GM13976 (cell line): Measurements from ENCODE around the gene ARPC4.

Source experiments
- DNase-seq: peaks from one replicate; pipeline ENCODE4 v3.0.0; 2012; ENCODE audit warnings: low spot score
- in situ Hi-C: fragments of 300-500 bp; cut with MboI; formaldehyde crosslinking; loops from one replicate; pipeline ENCODE4 v1.12.0; 2022; ENCODE audit warnings: low sequenced_read_pairs, mixed read lengths, inconsistent platforms; ENCODE audit not compliant: unreplicated experiment
- TF ChIP-seq, protein P1 (sequence below): IDR thresholded peaks from 2 replicates; pipeline ENCODE4 v1.5.1; 2012; ENCODE audit warnings: borderline replicate concordance, mild to moderate bottlenecking; ENCODE audit not compliant: insufficient read depth; ENCODE audit errors: extremely low read depth, missing control alignments, control extremely low read depth

Gene ARPC4

GRCh38 chr3:9807981-9808344 lies 15.1 kb downstream of the ARPC4 start:
- DNase-seq, result no peak
- in situ Hi-C loops, result no loop called here
- TF ChIP-seq, protein P1, sequence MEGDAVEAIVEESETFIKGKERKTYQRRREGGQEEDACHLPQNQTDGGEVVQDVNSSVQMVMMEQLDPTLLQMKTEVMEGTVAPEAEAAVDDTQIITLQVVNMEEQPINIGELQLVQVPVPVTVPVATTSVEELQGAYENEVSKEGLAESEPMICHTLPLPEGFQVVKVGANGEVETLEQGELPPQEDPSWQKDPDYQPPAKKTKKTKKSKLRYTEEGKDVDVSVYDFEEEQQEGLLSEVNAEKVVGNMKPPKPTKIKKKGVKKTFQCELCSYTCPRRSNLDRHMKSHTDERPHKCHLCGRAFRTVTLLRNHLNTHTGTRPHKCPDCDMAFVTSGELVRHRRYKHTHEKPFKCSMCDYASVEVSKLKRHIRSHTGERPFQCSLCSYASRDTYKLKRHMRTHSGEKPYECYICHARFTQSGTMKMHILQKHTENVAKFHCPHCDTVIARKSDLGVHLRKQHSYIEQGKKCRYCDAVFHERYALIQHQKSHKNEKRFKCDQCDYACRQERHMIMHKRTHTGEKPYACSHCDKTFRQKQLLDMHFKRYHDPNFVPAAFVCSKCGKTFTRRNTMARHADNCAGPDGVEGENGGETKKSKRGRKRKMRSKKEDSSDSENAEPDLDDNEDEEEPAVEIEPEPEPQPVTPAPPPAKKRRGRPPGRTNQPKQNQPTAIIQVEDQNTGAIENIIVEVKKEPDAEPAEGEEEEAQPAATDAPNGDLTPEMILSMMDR, result no peak

GRCh38 chr3:9808345-9809037 lies 15.6 kb downstream of the ARPC4 start:
- peak; percentile 47 for DNase-seq
- in situ Hi-C loops, result no loop called here

GRCh38 chr3:9809239-9809614 lies 16.3 kb downstream of the ARPC4 start:
- DNase-seq, result no peak
- in situ Hi-C loops, result no loop called here

More at GRCh38 chr3:9808345-9809037, 15.6 kb downstream of the ARPC4 start:
- TF ChIP-seq, protein P1, result peak; percentile 15

DNA sequence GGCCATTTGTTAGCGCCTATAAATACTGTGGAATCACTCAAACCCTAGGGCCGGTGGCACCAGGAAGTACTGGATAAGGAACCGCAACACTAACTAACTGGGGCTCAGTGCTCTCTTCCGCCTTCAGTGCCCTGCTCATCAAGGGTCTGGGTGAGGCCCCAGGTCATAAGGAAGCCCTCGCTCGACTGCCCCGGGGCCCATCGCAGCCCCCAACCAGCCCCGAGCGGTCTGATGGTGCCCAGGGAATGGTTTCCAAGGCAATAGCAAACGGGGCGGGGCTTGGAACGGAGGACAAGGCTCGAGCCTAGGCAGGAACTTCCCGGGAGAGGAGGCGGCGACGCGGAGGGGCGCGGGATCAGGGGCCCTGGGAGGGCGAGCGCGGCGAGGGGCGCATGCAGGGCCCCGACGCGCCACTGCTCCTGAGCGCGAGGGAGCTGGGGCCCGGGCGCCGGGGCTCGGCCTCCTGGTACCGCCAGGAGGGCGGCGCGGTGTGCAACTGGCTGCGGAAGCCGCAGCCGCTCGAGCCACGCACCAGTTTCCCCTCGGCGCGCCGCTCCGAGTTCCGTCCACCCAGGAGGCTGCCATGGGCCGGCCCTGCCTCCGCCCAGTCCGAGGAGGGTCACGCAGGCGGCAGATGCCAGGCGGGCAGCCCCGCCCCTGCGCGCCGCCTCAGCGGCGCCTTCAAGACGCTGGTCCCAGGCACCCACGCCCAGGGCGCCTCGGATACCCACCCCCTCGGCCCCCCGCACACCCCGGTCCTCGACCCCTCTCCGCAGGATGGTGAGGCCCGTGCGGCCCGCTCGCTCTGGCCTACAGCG lies 16.9 kb downstream of the ARPC4 start, which contains the start of gene TTLL3:
TSS of gene TTLL3 (plus strand) at position 648 of the 818 bp plus-strand sequence. CDS start 400 bp downstream, outside the sequence.
- in situ Hi-C loops, result no loop called here
- TF ChIP-seq, protein P1, result peak; percentile 3
- DNase-seq, result peak; percentile 75

More at GRCh38 chr3:9809239-9809614, 16.3 kb downstream of the ARPC4 start:
- TF ChIP-seq, protein P1, result no peak

- TF ChIP-seq, protein P1, result no peak
- no peak for DNase-seq
These were observed 17.5 kb downstream of the ARPC4 start for GRCh38 chr3:9810433-9810770.

GRCh38 chr3:9810846-9811245 lies 18.0 kb downstream of the ARPC4 start:
- DNase-seq, result no peak
- TF ChIP-seq, protein P1, result no peak
- in situ Hi-C loops, result no loop called here

More at GRCh38 chr3:9810433-9810770, 17.5 kb downstream of the ARPC4 start:
- in situ Hi-C loops, result no loop called here
